GM19035 (cell line): ENCODE measurements around the gene SLC5A12.
"Not testable (repeated sequence)": the region's sequence is repeated elsewhere in the genome, so short reads cannot be mapped to it uniquely, and the experiment has no call there.

Experiments
- ATAC-seq: cut with Tn5 transposase; IDR thresholded peaks from one replicate; pipeline ENCODE4 v1.9.1; 2021; ENCODE audit not compliant: unreplicated experiment

SLC5A12 gene

DNA sequence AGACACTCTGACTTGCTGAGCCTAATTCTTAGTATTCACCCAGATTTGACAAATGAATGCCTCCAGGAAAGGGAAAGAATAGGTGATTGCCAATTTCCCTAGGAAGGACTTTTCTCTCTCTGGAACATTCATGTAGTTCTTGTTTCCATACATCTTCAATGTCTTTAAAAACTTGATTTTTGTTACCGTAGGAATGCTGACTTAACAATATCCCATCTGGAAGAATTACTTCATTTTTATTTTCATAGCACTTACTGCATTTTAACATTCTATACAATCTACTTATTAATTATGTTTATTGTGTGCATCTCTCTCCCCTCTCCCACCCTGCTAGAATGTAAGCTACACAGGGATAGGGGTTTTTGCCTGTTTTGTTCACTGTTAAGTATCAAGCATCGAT, 66.6 kb downstream of the SLC5A12 start:
- ATAC-seq = no peak

DNA sequence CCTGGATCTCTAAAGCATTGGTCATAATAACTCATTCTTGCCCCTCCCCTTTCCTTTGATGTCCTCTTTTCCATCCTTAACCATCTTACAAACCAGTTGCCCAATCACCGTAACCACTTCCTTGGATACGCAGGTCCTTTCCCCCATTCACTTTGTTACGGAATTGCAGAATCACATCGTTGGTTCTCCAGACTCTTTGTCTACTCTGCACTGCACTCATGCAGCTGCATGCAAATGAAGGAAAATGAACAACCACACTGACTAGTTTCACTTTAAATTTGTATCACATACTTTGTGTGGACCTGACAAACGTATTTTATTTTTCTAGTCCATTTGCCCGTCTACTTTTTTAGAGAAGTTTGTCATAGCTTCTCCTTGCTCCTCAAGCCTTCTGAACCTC, 69.9 kb downstream of the SLC5A12 start:
- peak; percentile 72 for ATAC-seq

- ATAC-seq = peak; percentile 87
Observed at GRCh38 chr11:26649884-26650283, 72.0 kb downstream of the SLC5A12 start.

DNA sequence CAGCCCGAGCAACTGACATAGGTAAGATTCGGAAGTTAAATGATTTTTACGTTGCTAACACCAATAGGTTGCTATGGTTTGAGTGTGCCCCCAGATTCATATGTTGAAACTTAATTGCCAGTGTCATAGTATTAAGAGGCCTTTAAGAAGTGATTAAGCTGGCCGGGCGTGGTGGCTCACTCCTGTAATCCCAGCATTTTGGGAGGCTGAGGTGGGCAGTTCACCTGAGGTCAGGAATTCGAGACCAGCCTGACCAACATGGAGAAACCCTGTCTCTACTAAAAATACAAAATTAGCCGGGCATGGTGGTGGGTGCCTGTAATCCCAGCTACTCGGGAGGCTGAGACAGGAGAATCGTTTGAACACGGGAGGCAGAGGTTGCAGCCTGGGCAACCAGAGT, 78.5 kb downstream of the SLC5A12 start:
- not testable (repeated sequence) for ATAC-seq

- peak; percentile 91 for ATAC-seq
Observed at GRCh38 chr11:26632691-26633159, 89.1 kb downstream of the SLC5A12 start.

DNA sequence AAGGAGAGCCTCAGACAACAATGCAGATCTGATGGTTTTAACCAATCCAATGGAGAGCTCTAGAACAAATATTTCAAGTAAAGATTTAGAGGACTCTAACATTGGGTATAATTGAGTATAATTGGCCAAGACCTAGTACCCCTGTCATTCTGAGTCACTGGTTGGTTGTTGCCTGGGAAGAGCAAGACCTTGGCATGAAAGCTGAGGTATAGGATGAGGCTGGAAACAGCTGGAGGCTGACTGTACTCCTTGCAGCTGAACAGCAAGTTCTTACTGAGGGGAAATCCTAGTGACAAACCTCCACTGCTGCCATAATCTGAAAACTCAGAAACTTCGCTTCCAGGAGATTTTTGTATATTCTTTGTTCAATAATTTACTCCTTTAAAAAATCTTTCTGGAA, 95.5 kb downstream of the SLC5A12 start:
- no peak for ATAC-seq

GRCh38 chr11:26623076-26623659, 98.7 kb downstream of the SLC5A12 start:
- no peak for ATAC-seq

- ATAC-seq = no peak
Observed at GRCh38 chr11:26622181-26622580, 99.7 kb downstream of the SLC5A12 start.

DNA sequence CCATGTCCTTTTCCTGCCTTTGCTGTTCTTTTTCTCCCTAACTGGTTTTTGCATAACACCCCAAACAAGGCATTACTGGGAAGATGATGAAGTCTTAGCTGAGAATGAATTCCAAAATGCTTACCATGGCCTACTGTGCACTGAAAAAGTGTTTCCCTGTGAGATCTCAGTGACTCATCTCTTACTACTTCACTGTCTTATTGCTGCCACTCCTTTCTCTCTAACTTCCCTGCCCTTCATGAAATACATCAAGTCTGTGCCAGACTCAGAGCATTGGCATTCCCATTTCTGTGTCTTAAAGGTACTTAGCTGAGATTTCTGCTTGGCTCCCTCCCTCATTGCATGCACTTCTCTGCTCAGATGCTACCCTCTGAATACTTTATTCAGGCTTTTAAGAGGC, 100.7 kb downstream of the SLC5A12 start:
- ATAC-seq = no peak

GRCh38 chr11:26620282-26621045, 101.4 kb downstream of the SLC5A12 start:
- ATAC-seq = no peak

DNA sequence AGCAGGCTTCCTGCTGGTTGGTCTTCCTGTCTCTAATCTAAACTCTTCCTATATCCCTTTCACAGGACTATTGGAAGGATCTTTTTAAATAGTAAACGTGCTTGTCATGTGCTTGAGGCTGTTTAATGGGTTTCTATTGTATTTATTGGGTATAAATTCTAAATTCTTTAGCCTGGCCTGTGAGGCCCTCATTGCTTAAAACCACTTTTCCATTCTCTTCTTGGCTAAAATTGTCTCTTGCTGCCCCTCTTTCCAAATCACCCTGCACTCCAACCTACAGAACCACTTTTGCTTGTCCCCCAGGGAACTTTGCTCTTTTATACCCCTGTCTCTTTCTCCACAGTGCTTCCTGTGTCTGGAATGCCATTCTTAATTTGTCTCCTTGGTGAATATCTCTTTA, 103.4 kb downstream of the SLC5A12 start:
- no peak for ATAC-seq
